ENCODE results near the gene PPP6R3. TPM values are rescaled to one million over a fixed set of nuclear protein-coding genes. Genes with fewer than 3 reads are reported as not detected.

Gene PPP6R3
- total RNA-seq, 1 experiment from 2014 or later: 129 TPM

DNA sequence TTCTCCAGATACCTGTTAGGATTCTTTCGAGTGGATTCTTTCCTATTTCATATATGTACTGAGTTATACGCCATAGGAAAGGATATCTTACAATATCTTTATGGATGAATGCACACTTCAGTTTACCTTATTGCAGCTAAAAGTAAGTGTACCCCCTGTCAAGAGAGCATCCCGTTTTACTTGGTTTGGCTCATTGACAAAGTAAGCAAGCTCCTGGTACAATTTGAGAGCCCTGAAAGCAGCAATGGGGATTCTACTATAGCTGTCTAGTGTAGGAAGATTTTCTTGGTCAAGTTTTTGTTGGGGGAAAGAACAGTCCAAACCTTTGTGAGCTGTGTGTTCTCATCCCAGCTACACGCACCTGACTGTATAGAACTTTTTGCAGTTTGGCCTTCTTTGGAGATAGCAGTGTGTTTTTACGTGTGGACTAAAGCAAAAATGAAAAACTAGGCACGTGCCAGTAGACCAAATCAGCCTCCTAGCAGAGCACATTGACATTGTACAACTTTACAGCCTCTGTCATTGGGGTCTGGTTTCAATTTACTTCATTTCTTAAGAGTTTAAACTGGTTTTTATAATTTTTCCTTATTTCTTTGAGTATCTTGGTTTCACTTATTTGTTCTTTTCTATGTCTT is 44.0 kb downstream of the PPP6R3 start:
- CTCF ChIA-PET: no interaction called here
- POLR2A ChIA-PET (ENCODE audit: unreplicated experiment): no interaction called here

DNA sequence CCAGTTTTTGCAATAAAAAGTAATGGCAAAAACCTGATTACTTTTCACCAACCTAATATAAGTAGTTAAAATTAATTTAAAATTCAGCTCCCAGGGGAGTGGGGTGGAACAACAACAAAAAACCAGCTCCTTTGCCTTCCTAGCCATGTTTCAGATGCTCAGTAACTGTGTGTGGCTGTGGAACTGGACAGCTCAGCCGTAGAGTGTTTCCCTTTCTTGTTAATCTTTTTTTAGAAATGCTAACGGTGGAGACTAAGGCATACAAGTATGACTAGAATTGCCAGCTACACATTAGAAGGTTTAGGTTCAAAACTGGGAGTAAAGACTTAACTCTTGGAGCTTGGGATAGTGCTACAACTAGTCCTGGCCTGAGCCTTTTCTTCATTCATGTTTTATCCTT is 45.0 kb downstream of the PPP6R3 start:
- no TSS peak for BruUV-seq (replicated peaks)
- POLR2A ChIA-PET (ENCODE audit: unreplicated experiment): interaction anchor here (0.7 kb wide), 1 partner anchor 424 kb away, joined by 3 read pairs; no protein-coding TSS in a partner anchor

More for the DNA sequence above, 44.0 kb downstream of the PPP6R3 start:
- Histone ChIP-seq H3K27me3 (ENCODE audit: insufficient read depth, low read depth) (no peaks in the 10 kb centered on the region), H3K4me3 (no peak overlapping the region), H3F3A (ENCODE audit: insufficient read depth, low read depth) (peaks cover 38% of the 10 kb centered on the region), H4K20me1 (ENCODE audit: insufficient read depth) (peaks cover 99% of the 10 kb centered on the region), H3K9me3 (ENCODE audit: insufficient read depth, low read depth) (no peaks in the 10 kb centered on the region), H3K36me3 (ENCODE audit: low read depth) (peaks cover 21% of the 10 kb centered on the region; the same call in 1 of the 2 replicates), H3K79me2 (ENCODE audit: low read depth) (peaks cover 100% of the 10 kb centered on the region), H3K4me2 (no peak overlapping the region), H2AFZ (no peak overlapping the region), H3K9me2 (ENCODE audit: insufficient read depth) (no peaks in the 10 kb centered on the region), H3K4me1 (replicated peaks; ENCODE audit: insufficient read depth) (no peaks in the 10 kb centered on the region), H3K27ac (no peak overlapping the region)
- BruUV-seq (replicated peaks): no TSS peak
- no peak for DNase-seq
- no peak for TF ChIP-seq EZH2 (IDR thresholded peaks at IDR 0.05; ENCODE audit: low read depth)
- no peak for TF ChIP-seq CTCF (conservative IDR thresholded peaks at IDR 0.05)
- intact Hi-C loops (cut with micrococcal nuclease; ENCODE audit: unreplicated experiment): no loop called here

GRCh38 chr11:68506908-68507307 is 46.4 kb downstream of the PPP6R3 start:
- Histone ChIP-seq H3K9me3 (ENCODE audit: insufficient read depth, low read depth) (no peaks in the 10 kb centered on the region), H3K4me2 (no peak overlapping the region), H3K79me2 (ENCODE audit: low read depth) (peaks cover 100% of the 10 kb centered on the region), H3K4me1 (replicated peaks; ENCODE audit: insufficient read depth) (no peaks in the 10 kb centered on the region), H3K4me3 (no peak overlapping the region), H2AFZ (no peak overlapping the region), H3K27me3 (ENCODE audit: insufficient read depth, low read depth) (no peaks in the 10 kb centered on the region), H3F3A (ENCODE audit: insufficient read depth, low read depth) (peaks cover 37% of the 10 kb centered on the region), H3K27ac (no peak overlapping the region), H4K20me1 (ENCODE audit: insufficient read depth) (peaks cover 99% of the 10 kb centered on the region), H3K36me3 (ENCODE audit: low read depth) (peaks cover 14% of the 10 kb centered on the region; the same call in 1 of the 2 replicates), H3K9me2 (ENCODE audit: insufficient read depth) (no peaks in the 10 kb centered on the region)
- TF ChIP-seq EZH2 (IDR thresholded peaks at IDR 0.05; ENCODE audit: low read depth): no peak
- no peak for TF ChIP-seq CTCF (conservative IDR thresholded peaks at IDR 0.05)
- intact Hi-C loops (cut with micrococcal nuclease; ENCODE audit: unreplicated experiment): no loop called here
- no TSS peak for BruUV-seq (replicated peaks)
- CTCF ChIA-PET: interaction anchor here (0.5 to 0.6 kb wide), 2 partner anchors 12 to 299 kb away, joined by 3 to 9 read pairs; no protein-coding TSS in a partner anchor
- DNase-seq: no peak
- POLR2A ChIA-PET (ENCODE audit: unreplicated experiment): no interaction called here

More for the DNA sequence above, 45.0 kb downstream of the PPP6R3 start:
- TF ChIP-seq CTCF (conservative IDR thresholded peaks at IDR 0.05): no peak
- TF ChIP-seq EZH2 (IDR thresholded peaks at IDR 0.05; ENCODE audit: low read depth): no peak
- Histone ChIP-seq H3F3A (ENCODE audit: insufficient read depth, low read depth) (peaks cover 44% of the 10 kb centered on the region), H3K4me3 (no peak overlapping the region), H4K20me1 (ENCODE audit: insufficient read depth) (peaks cover 99% of the 10 kb centered on the region), H3K27ac (no peak overlapping the region), H3K79me2 (ENCODE audit: low read depth) (peaks cover 100% of the 10 kb centered on the region), H3K4me2 (no peak overlapping the region), H3K9me3 (ENCODE audit: insufficient read depth, low read depth) (no peaks in the 10 kb centered on the region), H3K9me2 (ENCODE audit: insufficient read depth) (no peaks in the 10 kb centered on the region), H2AFZ (no peak overlapping the region), H3K36me3 (ENCODE audit: low read depth) (peaks cover 21% of the 10 kb centered on the region; the same call in 1 of the 2 replicates), H3K4me1 (replicated peaks; ENCODE audit: insufficient read depth) (no peaks in the 10 kb centered on the region), H3K27me3 (ENCODE audit: insufficient read depth, low read depth) (no peaks in the 10 kb centered on the region)
- intact Hi-C loops (cut with micrococcal nuclease; ENCODE audit: unreplicated experiment): no loop called here
- CTCF ChIA-PET: no interaction called here
- no peak for DNase-seq
